Stimulated activated CD4-positive, alpha-beta T cell treated with anti-CD3 and anti-CD28 coated beads, TNF-alpha, amount 100 ng/mL, for 4 hours (primary cell): ENCODE data around the gene PTPN11.

Experiments used
- DNase-seq, 3 experiments: peaks; one replicate each; pipeline ENCODE4 v3.0.0-alpha.2; 2020; ENCODE audit warnings: low read depth in 3 of 3

Gene PTPN11

GRCh38 chr12:112543751-112544150, 125.0 kb downstream of the PTPN11 start:
- DNase-seq = no peak

- DNase-seq = no peak
Measured at GRCh38 chr12:112546339-112546738, 127.6 kb downstream of the PTPN11 start.

GRCh38 chr12:112546996-112547395, 128.2 kb downstream of the PTPN11 start:
- DNase-seq = no peak

- no peak for DNase-seq
Measured at GRCh38 chr12:112549031-112549430, 130.3 kb downstream of the PTPN11 start.

- DNase-seq = no peak
Measured at GRCh38 chr12:112551681-112552080, 132.9 kb downstream of the PTPN11 start.

GRCh38 chr12:112555621-112556233, 137.0 kb downstream of the PTPN11 start:
- DNase-seq = no peak

- DNase-seq = no peak
Measured at GRCh38 chr12:112557951-112558630, 139.3 kb downstream of the PTPN11 start.
